ENCODE results near the gene PXK.

- TF ChIP-seq CTCF (IDR thresholded peaks at IDR 0.05): no peak
- no peak for TF ChIP-seq POLR2AphosphoS5 (IDR thresholded peaks at IDR 0.05)
- no peak for TF ChIP-seq POLR2A (IDR thresholded peaks at IDR 0.05; ENCODE audit: low read depth)
These were observed 1.8 kb downstream of the PXK start for GRCh38 chr3:58334506-58334884.
